Stimulated activated CD4-positive, alpha-beta T cell treated with anti-CD3 and anti-CD28 coated beads, Interleukin-1b, Interleukin-23, amount 100 ng/mL, for 4 hours (primary cell): Measurements from ENCODE around the gene RNF17.

Experiments used
- DNase-seq, 2 donors: peaks; one replicate each; pipeline ENCODE4 v3.0.0-alpha.2; 2020; ENCODE audit warnings: low read depth in 2 of 2

RNF17 gene

DNA sequence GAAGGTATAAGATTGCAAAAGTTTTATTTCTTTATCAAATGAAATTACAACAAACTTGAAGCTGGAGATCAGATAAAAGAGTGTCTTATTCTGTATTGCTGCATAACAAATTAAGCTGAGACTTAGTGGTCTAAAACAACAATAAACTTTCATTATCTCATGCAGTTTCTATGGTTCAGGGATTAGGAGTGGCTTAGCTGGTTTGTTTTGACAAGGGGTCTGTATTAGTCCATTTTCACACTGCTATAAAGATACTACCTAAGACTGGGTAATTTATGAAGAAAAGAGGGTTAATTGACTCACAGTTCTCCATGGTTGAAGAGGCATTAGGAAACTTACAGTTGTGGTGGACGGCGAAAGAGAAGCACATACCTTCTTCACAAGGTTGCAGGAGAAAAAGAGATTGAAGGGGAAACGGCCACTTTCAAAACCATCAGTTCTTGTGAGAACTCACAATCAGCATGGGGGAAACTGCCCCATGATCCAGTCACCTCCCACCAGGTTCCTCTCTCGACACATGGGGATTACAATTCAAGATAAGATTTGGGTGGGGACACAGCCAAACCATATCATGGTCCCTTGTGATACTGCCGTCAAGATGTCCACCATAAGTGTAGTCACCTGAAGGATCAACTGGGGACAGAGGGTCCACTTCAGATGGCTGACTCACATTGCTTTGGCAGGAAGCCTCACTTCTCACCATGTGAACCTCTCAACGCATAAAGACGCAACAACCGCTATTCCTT is 97.8 kb downstream of the RNF17 start:
- DNase-seq: no peak

DNA sequence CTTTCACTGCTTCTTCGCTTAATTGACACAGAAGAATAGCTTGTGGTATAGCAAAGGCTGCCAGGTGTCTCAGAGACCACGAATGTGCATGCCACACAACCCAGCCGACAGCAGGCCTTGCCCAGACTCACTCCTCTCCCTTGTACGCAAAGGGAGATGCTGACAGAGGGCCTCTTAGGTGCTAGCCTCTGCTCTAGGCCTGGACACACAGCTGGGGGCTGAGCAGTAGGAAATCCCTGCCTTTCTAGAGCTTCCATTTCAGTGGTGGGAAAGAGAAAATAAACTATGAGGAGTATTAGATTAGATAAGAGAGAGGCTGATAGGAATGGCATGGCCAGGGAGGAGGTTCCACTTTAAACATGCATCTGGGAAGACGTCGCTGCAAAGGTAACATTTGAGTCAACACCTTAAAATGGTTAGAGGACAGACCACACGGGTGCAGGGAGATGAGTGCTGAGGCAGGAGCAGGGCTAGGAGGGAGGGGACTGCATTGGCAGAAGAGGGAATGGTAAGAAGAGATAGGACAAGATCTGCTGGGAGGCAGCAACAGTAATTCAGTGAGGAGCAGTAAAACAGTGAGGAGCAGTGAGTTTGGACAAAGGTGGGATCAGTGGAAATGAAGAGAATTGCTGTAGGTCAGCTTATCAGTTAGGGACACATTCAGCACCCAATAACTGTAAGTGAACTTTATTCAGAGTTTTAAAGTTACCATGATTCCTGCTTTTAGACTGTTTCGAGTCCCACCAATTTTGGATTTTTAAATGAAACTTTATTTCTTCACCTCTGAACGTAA is 100.0 kb downstream of the RNF17 start:
- DNase-seq: no peak

DNA sequence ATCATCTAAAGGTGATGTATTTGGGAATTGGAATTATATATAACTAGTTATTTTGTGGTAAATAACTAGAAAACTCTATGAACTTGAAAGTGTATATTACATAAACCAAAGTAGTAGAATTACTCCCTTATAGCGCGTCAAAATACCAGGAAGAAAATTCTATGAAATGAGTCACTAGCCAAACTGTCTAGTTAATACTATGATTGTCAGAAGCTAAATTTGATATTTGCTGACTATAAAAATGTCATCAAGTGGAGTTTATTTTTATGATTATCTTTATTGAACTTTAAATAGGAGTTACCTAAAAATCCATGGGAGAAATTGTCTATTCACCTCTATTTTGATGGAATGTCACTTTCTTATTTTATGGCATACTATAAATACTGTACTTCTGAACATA is 100.6 kb downstream of the RNF17 start:
- no peak for DNase-seq

DNA sequence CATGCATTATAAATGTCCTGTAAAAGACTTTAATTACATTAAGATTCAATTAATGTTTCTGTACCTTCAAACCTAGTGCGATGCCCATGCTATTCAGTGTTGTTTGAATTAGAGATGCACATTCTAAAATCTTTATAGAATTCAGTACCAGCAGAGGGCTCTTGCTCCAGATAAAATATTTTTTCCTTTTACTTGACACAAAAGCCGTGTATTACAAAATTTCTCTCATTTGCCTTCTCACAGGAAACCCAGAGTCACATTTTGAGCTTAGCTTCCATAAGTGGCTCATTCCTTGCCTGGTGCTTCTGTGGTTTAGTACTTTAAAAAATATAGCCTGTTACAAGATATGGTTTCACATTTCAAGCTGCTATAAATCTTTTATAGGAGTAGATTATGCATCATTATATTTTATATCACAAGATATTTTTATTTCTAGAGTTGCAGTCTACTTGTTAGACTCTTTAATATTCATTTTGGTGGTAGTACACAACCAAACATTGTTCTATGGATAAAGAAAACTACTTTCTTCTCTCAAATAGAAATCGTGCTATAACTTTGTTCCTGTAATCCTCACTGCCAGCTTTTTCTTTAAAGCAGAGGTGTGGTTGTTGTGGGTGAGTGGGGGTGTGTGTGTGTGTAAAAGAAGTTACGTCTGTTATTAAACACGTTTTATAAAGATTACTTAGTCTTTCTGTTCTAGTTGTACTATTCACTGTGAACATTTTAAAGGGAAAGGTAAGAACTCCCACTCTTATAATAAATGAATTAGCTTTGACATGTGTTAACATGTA is 101.4 kb downstream of the RNF17 start:
- no peak for DNase-seq

DNA sequence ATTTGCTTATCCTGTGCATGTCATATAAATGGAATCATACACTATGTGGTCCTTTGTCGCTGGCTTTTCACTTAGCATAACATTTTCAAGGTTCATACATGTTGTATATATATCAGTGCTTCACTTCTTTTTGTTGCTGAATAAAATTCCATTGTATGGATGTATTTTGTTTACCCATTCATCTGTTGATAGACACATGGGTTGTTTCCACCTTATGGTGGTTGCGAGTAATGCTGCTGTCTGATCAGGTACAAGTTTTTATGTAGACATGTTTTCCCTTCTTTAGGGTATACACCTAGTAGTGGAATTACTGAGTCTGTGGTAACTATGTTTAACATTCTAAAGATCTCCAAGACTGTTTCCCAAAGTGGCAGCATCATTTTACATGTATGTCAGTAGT is 102.5 kb downstream of the RNF17 start:
- no peak for DNase-seq

DNA sequence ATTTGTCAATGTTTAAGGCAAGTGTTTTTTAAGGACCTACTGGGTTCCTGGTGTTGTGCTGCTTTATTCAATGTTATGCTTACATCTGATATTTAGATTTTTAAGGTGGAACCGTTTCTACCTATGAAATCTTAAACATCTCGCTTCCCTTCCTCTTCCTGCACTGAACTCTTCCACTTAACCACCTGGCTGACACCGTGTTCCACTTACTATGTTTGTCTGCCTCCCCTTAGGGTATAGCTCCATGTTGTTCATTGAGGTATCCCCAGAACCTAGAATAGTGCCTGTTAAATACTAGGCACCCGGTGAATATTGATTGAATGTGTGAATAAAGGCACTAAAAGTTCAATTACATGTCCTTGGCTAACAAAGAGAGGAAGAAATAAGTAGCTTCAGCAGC is 104.9 kb downstream of the RNF17 start:
- DNase-seq: no peak

DNA sequence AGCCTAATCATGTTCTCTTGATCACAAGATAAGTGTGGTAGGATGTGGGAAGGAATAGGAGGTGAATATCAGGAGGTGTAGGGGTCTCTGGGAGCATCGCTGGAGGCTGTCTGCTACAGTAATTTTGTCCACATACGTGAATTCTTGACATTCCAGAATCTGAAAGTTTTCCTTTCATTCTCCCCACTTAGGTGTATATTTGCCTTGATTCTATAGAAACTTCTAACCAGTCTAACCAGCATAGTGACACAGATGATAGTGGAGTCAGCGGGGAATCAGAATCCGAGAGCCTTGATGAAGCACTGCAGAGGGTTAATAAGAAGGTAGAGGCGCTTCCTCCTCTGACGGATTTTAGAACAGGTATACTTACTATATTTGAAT is 106.4 kb downstream of the RNF17 start:
- no peak for DNase-seq

DNA sequence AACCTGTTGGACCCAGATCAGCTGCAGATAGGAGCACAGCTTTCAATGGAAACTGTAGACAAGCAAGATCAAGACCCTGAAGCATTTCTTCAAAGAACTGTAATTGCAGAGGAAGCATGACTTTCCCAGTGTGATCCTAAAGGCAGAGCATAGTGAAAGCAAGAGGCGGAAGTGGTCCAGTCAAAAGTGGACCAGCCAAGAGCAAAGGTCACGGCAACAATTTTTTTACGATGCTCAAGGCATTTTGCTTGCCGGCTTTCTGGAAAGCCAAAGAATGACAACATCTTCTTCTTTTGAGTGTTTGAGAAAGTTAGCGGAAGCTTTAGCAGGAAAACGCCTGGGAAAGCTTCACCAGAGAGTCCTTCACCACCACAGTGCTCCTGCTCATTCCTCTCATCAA is 111.6 kb downstream of the RNF17 start:
- DNase-seq: no peak

DNA sequence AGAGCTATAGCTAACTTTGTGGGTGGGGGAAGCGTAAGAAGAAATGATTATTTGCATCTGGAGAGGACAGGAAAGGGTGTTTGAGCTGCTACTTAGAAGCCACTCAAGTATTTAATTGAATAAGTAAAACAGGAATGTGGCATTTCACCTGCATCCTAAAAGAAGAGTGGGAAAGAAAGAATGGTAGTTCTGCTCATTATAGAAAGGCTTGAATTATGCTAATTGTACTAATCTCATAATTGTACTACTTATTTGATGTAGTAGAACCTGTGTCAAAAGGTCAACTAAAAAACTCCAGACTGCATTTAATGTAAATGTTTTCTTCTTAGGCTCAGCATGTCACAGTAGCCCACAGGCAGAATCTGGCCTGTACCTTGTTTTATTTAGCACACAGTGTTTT is 113.6 kb downstream of the RNF17 start:
- DNase-seq: no peak

DNA sequence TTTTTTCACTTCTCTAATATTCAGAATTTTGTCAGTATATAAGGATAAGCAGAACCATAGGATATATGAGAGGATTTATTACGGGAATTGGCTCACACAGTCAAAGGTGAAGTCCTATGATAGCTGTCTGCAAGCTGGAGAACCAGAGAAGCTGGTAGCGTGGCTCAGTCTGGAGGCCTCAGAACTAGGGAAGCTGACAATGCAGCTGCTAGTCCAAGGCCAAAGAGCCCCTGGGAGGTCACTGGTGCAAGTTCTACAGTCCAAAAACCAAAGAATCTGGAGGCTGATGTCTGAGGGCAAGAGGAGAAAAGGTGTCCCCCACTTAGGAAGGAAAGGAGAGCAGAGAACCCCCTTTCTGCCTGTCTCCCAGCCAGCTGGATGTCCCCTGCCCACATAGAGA is 114.4 kb downstream of the RNF17 start:
- DNase-seq: no peak

DNA sequence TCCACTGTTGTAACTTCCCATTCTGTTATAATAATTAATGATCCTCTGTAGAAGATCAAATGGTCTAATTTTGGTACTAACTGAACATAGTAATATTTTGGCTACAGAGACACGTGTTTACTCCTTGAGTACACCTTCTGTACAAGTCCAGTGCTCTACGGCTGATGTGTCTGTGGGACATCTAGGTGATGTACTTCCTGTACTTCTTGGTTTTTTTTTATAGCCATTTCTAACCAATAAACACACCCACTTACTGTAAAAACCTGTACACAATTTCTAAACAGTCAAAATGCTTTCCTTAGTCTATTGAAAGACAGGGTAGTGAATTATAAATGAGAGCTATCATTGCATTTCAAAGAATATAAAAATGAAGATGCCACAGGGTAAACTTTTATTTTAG is 118.7 kb downstream of the RNF17 start:
- no peak for DNase-seq

DNA sequence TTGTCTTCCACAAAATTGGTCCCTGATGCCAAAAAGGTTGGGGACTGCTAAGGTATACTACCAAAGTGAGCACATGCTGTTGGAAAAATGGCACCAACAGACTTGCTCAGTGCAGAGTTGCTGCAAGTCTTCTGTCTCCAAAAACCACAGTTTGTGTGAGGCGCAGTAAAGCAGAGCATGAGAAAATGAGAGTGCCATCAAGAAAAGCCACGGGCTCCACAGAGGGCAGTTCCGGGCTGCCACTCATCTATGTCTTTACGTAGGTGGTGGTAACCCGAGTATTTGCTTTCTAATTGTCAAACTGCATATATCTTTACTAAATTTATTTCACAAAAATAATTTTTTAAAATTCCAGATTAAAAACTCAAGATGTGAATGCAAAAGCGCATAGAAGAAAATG is 123.8 kb downstream of the RNF17 start:
- DNase-seq: no peak

DNA sequence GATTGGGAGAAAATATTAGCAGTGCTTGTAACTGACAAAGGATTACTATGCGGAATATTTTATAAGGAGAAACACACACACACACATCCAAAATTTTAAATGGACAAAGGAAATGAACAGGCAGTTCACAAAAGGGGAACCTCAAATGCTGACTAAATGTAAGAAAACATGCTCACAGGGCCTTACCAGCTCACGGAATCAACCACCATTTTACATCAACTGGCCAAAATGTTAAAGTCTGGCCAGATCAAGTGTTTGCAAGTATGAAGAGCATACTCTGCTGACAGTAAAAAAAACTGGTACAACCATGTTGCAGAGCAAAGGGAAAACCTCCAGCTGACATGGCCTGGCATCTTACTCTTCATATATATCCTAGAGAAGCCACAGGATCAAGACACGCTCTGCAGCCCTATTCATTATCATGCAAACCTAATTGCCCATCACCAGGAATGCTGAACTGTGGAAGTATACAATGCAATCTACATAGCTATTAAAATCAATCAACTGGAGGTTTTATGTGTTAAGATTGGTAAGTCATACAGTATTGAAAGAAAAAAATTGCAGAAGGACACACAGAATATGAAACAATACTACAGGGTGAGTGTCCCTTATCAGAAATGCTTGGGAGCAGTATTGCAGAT is 124.4 kb downstream of the RNF17 start:
- no peak for DNase-seq

DNA sequence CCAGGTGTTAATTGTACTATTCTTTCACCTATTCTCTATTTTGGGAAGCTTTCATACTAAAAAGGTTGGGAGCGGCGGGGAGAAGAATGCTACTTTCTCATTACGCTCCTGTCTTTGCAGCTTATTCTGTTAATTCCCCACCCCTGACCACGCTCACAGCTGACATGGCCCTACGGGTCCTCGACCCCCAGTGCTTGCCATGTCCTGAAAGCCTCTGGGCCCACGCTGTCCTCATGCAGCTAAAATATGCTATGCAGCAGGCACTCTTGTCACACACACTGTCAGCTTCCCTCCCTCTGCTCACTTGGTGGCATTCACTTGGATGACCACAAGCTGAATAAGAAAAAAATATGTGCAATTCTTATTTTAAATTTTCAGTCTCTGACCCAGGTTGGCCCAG is 126.3 kb downstream of the RNF17 start:
- DNase-seq: no peak

DNA sequence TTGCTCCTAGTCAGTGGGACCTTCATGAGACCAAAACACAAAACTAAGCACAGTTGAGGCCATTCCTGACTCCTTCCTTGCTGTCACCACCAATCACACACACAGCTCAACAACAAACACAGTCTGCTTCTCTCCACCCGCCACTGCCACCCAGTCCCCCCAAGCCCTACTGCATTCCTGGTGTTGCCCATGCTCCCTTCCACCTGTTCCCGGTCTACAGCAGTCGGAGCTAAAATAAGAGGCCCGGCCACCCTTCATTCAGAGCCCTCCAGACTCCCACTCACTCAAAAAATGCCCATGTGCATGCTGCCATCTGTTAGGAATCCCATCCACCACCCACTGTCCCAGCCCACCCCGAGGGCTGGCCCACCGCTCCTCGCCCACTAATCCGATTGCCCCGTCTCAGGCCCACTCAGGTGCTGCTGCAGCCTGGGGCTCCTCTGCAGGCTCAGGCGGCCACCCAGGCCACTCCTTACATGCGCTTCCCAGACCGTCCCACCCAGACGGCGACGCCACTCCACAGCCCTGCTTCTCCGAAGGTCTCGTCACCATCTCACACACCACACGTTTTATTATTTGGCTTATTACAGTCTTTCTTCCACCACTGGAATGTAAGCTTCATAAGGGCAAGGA is 127.6 kb downstream of the RNF17 start:
- no peak for DNase-seq

DNA sequence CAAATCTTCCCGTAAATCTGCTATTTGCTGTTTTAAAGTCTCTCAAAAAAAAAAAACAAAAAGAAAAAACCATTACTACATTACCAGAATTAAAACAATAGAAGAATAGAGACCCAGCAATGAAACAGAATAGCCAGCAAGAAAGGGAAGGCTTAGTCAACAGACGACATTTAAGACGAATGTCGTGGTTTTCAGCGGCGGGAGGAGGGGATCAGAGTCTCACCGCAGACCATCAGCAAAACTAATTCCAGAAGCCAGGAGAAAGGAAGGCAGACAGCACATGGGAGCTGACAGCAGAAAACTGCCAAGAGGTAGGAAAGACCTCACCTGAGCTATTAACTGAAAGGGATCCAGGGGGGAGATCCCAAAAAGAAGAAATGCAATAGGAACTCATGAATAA is 128.9 kb downstream of the RNF17 start:
- DNase-seq: no peak

DNA sequence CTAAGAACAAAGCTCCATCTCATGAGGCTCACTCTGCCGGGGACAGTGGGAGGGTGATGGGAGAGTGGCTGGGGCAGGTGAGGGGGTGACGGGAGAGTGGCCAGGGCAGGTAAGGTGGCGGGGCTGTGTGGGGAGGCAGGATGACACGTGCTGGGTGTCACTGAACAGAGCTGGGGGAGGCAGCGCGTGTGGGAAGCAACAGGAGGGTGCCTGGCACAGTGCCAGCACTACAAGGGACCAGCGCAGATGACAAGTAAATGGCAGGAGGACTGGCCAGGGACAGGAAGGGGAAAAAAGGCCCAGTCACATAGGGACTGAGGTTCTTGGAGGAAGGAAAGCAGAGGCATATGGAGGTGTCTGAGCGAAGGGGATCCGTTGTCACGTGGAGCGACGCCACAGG is 129.9 kb downstream of the RNF17 start:
- no peak for DNase-seq

DNA sequence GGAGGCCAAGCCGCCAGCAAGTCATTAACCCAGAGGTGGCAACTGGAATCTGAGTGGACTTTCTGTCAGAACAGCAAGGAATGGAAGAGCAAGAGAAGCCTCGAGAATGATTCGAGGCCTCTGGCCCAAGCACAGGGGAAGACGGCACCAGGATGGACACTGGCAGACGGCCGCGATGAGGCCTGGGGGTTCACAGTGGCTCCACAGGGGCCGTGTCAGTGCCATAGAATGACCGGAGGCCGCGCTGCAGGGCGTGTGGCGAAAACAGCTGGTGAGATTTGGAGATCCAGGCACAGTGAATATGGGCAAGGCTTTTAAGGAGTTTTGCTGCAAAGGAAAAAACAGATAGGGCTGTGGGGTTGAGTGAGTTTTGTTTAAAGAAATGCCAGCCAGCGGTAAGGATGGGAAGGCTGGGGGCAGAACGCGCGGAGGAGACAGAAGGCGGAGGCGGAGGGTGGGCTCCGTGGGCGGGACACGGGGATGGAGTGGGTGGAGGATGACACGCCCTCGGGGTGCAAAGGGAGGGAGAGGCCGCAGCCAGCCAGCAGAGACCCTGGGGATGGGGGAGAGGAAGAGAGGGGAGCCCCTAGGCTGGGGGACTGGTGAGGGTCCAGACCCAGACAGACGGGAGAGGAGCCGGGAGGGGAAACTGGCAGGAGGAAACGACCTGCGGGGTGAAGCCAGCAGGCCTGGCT is 130.5 kb downstream of the RNF17 start:
- no peak for DNase-seq

DNA sequence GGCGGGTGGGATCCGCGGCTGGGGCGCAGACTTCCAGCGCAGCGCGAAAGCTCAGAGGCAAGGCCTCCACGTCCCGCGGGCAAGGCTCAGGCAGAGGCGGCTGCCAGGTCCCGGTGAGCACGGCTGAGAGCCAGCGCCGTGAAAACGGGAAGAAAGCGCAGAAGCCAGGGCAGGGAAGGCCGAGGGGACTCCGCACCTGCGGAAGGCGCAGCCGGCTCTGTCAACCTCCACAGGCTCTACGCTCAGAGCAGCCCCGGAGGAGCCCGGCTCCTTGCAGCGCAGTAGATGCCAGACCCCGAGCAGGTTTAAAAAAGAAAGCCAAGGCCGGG is 131.0 kb downstream of the RNF17 start:
- DNase-seq: no peak

DNA sequence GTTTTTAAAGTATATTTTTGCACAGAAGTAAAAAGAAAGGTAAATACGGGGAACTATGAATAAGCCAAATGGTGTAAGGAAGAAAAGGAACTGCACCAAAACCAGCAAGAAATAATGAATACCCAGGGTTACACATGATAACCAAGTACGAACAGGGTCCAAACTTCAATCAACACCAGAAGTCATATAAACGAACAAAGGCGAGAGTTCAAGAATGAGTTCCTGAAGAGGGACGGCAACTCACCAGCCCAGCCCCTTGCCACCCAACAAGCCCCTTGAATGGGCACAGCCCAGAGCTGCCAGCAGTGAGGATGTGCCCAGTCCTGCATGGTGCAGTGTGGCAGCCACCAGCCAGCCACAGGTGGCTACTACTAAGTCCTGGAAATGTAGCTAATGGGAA is 132.1 kb downstream of the RNF17 start:
- DNase-seq: no peak

DNA sequence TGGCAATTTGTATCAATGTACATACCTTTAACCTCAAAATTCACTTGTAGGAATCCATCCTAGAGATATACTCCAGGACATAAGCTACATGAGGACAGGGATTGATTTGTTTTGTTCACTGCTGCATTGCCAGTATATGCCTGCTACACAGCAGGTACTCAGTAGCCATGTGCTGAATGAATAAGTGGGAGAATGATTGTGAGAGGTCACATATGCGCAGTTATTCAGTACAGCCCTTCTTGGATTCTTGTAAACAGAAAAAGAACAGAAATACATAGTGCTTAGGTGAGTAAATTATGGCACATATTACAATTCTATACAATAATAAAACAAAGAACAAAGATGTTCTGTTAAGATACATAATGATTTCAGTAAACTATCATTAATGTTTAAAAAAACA is 133.3 kb downstream of the RNF17 start:
- no peak for DNase-seq
